ENCODE data around the gene ABTB2. TPM values are rescaled to one million over a fixed set of nuclear protein-coding genes. Genes with fewer than 3 reads are reported as not detected.

Gene ABTB2
- total and polyA plus RNA-seq, 2 donors (not counting 1 experiment from before 2014, with no cell fraction given): 1.0 to 5.8 TPM

GRCh38 chr11:34366522-34366921 is 8.7 kb upstream of the ABTB2 start:
- Histone ChIP-seq H3K9ac (ENCODE audit: insufficient read depth, low read length) (no peak overlapping the region), H3K4me1 (ENCODE audit: control insufficient read depth, extremely low read depth, insufficient read depth, low read length) (no peaks in the 10 kb centered on the region), H4K20me1 (ENCODE audit: control insufficient read depth, extremely low read depth, insufficient read depth, low read length) (no peaks in the 10 kb centered on the region), H3K36me3 (ENCODE audit: control insufficient read depth, insufficient read depth, low read length) (no peaks in the 10 kb centered on the region), H2AFZ (ENCODE audit: low read length) (no peak overlapping the region), H3K9me3 (ENCODE audit: control insufficient read depth, insufficient read depth, low read depth, low read length) (no peaks in the 10 kb centered on the region), H3K27ac (ENCODE audit: insufficient read depth, low read length) (no peak overlapping the region), H3K79me2 (ENCODE audit: control insufficient read depth, insufficient read depth, low read length) (no peaks in the 10 kb centered on the region), H3K4me2 (ENCODE audit: extremely low read depth, insufficient read depth, low read length) (no peak overlapping the region), H3K4me3 (replicated peaks in 1 of 4; ENCODE audit: control extremely low read depth in 1 of 4, insufficient read depth in 1 of 4, low read depth in 3 of 4, low read length in 4 of 4) (no peak overlapping the region), H3K27me3 (ENCODE audit: control insufficient read depth, insufficient read depth, low read length) (peaks cover 2% of the 10 kb centered on the region)
- peak in 1 of 2 donors; percentile 28 for DNase-seq (ENCODE audit: low read depth in 2 of 2)
- TF ChIP-seq CTCF (conservative IDR thresholded peaks at IDR 0.05 in 1 of 2, IDR thresholded peaks at IDR 0.05 in 1 of 2; ENCODE audit: low read depth in 1 of 2, low read length in 2 of 2) (no peak), EZH2 (IDR thresholded peaks at IDR 0.05; ENCODE audit: low read length, missing control alignments) (no peak)

- Histone ChIP-seq H3K4me3 (replicated peaks in 1 of 4; ENCODE audit: control extremely low read depth in 1 of 4, insufficient read depth in 1 of 4, low read depth in 3 of 4, low read length in 4 of 4) (no peak overlapping the region), H3K9ac (ENCODE audit: insufficient read depth, low read length) (no peak overlapping the region), H3K36me3 (ENCODE audit: control insufficient read depth, insufficient read depth, low read length) (no peaks in the 10 kb centered on the region), H3K27me3 (ENCODE audit: control insufficient read depth, insufficient read depth, low read length) (peaks cover 2% of the 10 kb centered on the region), H2AFZ (ENCODE audit: low read length) (no peak overlapping the region), H4K20me1 (ENCODE audit: control insufficient read depth, extremely low read depth, insufficient read depth, low read length) (no peaks in the 10 kb centered on the region), H3K4me2 (ENCODE audit: extremely low read depth, insufficient read depth, low read length) (no peak overlapping the region), H3K9me3 (ENCODE audit: control insufficient read depth, insufficient read depth, low read depth, low read length) (no peaks in the 10 kb centered on the region), H3K27ac (ENCODE audit: insufficient read depth, low read length) (no peak overlapping the region), H3K79me2 (ENCODE audit: control insufficient read depth, insufficient read depth, low read length) (no peaks in the 10 kb centered on the region), H3K4me1 (ENCODE audit: control insufficient read depth, extremely low read depth, insufficient read depth, low read length) (no peaks in the 10 kb centered on the region)
- peak in 1 of 2 donors; percentile 45 for DNase-seq (ENCODE audit: low read depth in 2 of 2)
- TF ChIP-seq EZH2 (IDR thresholded peaks at IDR 0.05; ENCODE audit: low read length, missing control alignments) (no peak), CTCF (conservative IDR thresholded peaks at IDR 0.05 in 1 of 2, IDR thresholded peaks at IDR 0.05 in 1 of 2; ENCODE audit: low read depth in 1 of 2, low read length in 2 of 2) (no peak)
These were observed 6.3 kb upstream of the ABTB2 start for GRCh38 chr11:34364102-34364501.

- H3K27me3 ChIP-seq (ENCODE audit: control insufficient read depth, insufficient read depth, low read length): peaks cover 2% of the 10 kb centered on the region
- no peak overlapping the region for H2AFZ ChIP-seq (ENCODE audit: low read length)
- H3K9me3 ChIP-seq (ENCODE audit: control insufficient read depth, insufficient read depth, low read depth, low read length): no peaks in the 10 kb centered on the region
- no peak overlapping the region for H3K27ac ChIP-seq (ENCODE audit: insufficient read depth, low read length)
- no peaks in the 10 kb centered on the region for H4K20me1 ChIP-seq (ENCODE audit: control insufficient read depth, extremely low read depth, insufficient read depth, low read length)
- H3K4me1 ChIP-seq (ENCODE audit: control insufficient read depth, extremely low read depth, insufficient read depth, low read length): peaks cover 2% of the 10 kb centered on the region
- DNase-seq (ENCODE audit: low read depth in 2 of 2): no peak
- H3K4me2 ChIP-seq (ENCODE audit: extremely low read depth, insufficient read depth, low read length): no peak overlapping the region
- H3K36me3 ChIP-seq (ENCODE audit: control insufficient read depth, insufficient read depth, low read length): no peaks in the 10 kb centered on the region
- H3K79me2 ChIP-seq (ENCODE audit: control insufficient read depth, insufficient read depth, low read length): no peaks in the 10 kb centered on the region
- no peak overlapping the region for H3K9ac ChIP-seq (ENCODE audit: insufficient read depth, low read length)
- TF ChIP-seq EZH2 (IDR thresholded peaks at IDR 0.05; ENCODE audit: low read length, missing control alignments): no peak
- no peak for TF ChIP-seq CTCF (conservative IDR thresholded peaks at IDR 0.05 in 1 of 2, IDR thresholded peaks at IDR 0.05 in 1 of 2; ENCODE audit: low read depth in 1 of 2, low read length in 2 of 2)
- H3K4me3 ChIP-seq (replicated peaks in 1 of 4; ENCODE audit: control extremely low read depth in 1 of 4, insufficient read depth in 1 of 4, low read depth in 3 of 4, low read length in 4 of 4): no peak overlapping the region
These were observed 5.7 kb upstream of the ABTB2 start for GRCh38 chr11:34363363-34364084.
